GM21786 (cell line): Measurements from ENCODE around the gene CREB5.
"Not testable (repeated sequence)": the region's sequence is repeated elsewhere in the genome, so short reads cannot be mapped to it uniquely, and the experiment has no call there.

Experiments
- ATAC-seq: cut with Tn5 transposase; IDR thresholded peaks from one replicate; pipeline ENCODE4 v1.9.1; 2021; ENCODE audit not compliant: unreplicated experiment

The CREB5 gene, protein sequence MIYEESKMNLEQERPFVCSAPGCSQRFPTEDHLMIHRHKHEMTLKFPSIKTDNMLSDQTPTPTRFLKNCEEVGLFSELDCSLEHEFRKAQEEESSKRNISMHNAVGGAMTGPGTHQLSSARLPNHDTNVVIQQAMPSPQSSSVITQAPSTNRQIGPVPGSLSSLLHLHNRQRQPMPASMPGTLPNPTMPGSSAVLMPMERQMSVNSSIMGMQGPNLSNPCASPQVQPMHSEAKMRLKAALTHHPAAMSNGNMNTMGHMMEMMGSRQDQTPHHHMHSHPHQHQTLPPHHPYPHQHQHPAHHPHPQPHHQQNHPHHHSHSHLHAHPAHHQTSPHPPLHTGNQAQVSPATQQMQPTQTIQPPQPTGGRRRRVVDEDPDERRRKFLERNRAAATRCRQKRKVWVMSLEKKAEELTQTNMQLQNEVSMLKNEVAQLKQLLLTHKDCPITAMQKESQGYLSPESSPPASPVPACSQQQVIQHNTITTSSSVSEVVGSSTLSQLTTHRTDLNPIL

DNA sequence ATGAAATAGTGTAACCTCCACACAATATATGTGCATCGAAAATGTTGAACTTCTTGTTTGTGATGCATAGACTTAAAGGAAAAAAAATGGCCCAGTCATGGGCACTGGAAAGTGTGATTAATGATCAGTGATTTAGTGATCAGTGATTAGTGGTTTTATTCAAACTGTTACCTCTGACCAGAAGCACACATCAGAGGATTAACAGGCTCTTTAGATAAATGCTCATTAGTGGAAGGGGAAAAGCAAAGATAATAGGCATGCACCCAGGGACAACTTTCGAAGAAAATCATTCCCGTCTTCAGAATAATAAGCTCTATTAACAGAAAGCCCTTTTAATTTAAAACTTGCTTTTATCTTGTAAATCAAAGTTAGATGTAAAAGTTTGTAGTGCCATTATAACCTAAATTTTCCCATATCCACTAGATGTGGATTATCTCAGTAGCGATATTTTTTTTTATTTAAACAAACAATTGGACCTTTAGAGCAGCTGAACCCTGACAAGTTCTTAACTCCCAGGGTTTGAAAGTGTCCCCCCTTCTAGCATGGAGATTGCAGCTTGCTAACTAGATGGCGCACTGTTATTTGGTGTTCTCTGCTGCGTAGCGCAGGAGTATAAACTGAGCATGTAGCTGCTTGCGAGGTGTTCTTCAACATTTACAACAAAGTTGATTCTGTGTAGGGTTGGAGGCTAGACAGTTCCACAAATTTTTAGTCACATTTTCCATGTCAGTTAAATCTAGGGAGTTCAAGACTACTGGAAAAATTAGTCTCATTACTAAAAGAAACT, at the start of gene CREB5:
CREB5 (plus strand) TSS at position 643 of the 787 bp plus-strand sequence. CDS start 397 bp downstream, outside the sequence.
- no peak for ATAC-seq

DNA sequence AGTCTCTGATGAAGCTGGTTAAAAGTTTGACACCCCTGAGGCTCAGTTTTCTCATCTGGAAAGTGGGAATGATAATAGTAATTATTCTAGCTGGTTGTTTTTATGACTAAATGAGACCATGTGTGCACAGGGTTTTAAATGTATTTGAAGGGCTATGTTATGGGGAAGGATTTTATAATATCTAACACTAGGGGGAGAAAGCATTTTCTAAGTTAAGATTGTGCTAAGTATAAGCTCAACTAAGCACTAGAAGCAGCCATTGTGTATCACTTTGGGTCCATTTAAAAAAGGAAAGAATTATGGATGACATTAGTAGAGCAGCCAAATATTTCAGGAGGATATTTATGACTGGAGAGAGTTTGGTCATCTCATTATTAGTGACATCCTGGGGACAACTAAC, 49.5 kb upstream of the CREB5 start:
- ATAC-seq: no peak

DNA sequence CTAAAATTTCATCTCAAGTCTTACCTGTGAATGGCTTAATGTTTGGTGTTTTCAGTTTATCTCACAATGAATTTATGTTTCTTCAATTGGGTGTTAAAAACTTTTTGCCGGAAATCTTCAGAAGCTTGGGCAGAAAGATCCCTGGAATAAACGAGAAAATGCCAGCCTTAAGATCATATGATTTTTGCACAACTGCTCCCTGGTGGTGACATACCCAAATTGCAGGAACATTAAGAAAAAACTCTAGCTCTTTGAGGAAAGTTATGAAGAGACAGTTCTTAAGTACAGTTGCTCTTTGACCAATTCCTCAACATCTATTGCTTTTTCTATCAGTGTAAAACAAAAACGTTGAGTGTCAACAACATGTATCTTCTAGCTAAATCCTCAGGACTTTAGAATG, 48.2 kb upstream of the CREB5 start:
- ATAC-seq: no peak

DNA sequence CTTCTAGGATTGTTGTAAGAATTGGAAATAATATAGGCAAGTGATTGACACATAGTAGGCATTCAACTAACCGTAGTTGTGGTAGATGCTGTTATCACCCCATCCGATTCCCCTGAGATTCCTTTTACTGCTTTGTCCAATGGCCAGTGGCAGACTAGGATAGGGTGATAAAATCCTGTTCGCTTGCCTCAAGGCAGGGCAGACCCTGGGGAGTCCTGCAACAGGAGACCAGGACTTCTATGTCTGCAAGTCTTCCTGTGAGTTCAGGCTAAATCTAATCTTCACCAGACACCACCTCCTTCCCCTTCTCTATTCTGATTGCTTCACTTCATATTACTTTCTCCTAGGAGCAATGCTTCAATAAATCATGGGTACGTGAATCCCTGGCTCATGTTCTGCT, 42.8 kb upstream of the CREB5 start:
- ATAC-seq: no peak

DNA sequence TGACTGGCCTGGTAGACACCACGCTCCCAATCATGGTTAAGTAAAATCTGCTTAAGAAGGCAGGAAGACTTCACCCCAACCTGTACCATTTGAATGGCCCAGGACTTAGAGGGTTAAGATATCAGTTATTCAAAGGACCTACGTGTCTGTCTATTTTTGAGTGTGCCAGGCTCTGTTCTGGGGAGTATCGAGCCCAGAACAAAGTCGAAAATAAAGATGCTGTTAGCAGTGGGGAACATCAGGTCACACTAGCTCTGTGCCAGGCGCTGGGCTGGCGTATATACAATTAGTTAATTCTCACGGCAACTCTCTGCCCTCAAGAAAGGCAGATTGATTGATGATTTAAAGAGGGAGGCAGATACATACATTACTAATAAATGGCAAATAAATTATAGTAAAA, 40.5 kb upstream of the CREB5 start:
- ATAC-seq: no peak

DNA sequence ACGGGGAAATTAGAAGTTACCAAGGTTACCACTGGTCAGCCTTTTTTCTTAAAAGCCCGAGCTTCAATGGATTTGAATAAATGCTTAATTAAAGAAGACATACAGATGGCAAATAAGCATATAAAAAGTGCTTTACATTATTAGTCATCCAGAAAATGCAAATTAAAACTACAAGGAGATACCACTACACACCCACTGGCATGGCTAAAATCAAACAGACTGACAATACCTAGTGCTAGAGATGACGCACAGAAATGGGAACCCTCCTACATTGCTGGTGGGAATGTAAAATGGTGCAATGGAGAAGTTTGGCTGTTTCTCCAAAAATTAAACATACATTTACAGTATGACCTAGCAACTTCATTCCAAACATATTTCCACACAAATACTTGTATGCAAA, 38.3 kb upstream of the CREB5 start:
- no peak for ATAC-seq

DNA sequence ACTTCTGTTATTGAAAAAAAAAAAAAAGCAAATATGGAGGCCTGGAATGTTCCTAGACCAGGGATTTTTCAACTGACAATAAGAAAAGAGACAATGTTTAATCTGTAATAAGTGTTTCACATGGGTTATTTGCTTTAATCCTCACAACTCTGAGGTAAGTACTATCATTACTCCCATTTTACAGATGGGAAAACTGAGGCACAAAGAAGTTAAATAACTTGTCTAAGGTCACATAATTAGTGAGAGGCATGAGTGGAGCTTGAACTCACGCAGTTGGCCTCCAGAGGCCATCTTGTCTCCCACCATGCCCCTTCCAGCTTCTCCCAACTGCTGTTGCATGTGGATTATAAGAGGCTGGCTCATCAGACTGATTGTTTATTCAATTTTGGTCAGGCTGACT, 36.6 kb upstream of the CREB5 start:
- ATAC-seq: no peak

DNA sequence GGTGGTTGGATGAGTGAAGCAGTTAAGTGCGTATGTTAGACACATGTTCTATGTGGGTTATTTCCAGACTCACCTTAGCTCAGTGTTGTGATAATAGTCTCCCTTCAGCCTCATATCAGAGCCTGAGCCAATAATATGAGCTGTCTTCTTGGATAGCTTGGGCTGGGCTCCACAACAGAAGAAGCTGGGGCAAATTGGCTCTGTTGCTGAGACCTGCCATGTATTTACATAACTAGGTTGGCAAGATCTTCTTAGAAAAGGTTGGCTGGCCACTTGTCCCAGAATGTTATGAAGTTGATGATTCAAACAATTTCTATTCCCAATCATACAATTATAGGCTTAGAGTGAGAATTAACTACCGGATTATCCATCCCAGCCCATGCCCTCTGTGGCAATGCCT, 35.7 kb upstream of the CREB5 start:
- no peak for ATAC-seq

DNA sequence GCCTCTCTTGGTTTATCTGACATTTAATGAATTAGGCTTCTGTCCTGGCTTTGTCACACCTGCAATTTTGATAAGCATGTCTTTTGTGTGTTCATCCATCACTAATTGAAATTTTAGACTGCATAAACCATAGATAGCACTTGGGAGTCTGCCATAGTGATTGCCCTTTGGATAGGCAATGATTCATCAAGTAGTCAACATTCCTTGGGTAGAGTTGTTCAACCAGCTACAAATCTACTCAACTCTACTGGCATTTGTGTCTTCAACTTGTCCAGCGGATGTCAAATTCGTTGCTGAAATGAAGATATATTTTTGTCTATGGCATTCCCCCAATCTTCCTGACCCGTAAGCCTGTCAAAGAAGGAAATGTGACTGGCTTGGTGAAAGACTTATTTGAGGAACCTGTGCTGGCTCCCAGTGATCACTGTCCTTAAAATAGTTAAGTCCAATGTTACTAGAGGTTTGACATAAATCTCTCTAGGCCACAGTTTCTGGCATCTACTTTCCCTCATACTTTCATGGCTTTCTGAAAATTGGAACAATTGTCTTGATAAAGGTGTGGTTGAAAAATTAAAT, 33.7 kb upstream of the CREB5 start:
- ATAC-seq: no peak

DNA sequence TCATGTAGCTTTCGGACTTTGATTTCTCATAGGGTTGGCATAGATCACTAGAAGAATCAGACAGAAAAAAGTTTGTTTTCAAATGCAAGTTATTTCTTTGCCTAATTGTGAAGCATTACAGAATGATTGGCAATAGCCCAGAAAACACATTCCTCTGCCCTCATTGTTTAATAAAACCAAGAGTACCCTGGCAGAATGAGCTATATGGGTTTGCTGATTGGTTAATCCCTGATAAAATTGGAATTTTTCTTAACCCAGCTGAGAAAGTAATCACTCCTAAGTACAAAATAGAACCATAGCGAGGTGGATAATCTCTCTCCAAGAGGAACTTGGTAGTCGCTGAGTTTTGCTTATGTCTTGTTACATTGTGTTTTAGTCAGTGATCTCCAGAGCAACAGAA, 30.9 kb upstream of the CREB5 start:
- ATAC-seq: no peak

DNA sequence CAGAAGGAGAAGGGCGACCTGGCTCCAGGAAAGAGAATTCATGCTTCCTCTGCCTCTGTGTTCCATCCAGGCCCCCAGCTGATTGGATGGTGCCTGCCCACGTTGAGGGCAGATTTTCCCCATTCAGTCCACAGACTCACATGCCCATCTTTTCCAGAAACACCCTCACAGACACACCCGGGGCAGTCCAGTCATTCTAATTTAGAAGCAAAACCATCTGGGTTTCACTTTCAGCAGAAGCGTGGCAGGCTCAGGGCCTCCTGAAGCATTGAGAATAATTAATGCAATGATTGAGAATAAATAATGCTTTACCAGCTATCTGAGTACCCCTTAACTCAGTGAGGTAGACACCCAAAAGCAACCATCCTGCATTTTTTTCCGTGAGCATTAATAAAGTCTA, 30.2 kb upstream of the CREB5 start:
- ATAC-seq: no peak

DNA sequence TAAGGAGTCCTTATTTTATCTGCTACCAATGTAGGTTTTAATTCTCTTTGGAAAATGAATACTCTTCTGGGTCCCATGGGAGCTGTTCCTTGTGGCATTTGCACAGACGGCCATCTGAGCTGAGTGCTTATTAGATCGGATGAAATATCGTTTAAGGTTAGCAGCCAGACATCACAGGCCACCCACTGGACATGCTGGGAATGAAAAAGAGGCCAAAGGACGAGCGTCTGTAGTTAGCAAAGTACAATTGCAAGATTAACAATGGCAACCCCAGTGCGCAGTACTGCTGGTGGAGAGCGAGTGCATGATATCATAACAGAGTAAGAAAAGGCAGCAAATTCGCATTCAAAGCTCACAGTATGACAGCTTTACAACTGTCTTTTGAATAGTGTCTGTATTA, 28.3 kb upstream of the CREB5 start:
- no peak for ATAC-seq

DNA sequence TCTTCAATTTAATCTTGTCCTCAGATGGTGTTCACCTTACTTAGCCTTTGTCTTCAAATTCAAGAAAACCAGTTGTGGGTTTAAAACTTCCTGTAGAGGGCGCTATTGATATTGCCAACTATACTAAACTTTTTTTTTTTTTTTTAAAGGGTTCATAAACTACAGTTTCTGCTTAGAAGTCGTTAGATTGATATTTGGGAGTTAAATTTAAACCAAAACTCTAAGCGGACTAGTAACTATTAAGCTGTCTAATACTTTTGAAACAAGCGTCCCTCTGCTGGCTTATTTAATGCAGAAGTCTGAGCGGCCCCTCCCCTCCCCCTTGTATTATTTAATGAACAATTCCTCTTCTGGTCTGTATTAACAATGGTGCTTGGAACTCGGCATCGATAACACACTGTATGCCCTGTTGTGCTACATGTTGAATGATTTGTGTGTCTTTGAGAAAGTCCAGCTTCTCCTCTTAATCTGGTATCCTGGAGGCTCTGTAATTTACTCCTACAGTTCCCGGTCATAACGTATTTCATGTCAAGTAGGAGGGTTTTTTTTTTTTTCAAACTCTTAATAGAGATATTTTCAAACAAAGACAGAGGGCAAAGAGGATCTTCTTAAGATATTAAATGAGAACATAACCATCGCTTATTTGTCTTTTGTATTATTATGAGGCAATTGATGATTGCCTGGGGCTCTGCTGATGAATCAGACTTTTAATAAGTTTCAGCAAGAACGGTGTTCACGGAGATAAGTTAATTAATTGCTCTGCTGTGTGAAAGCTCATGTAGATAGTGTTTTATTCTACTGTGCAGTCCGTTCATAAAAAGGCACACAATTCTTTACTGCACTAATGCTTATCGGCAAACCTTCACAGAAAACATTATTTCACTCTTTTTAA, 22.6 kb upstream of the CREB5 start:
- no peak for ATAC-seq

DNA sequence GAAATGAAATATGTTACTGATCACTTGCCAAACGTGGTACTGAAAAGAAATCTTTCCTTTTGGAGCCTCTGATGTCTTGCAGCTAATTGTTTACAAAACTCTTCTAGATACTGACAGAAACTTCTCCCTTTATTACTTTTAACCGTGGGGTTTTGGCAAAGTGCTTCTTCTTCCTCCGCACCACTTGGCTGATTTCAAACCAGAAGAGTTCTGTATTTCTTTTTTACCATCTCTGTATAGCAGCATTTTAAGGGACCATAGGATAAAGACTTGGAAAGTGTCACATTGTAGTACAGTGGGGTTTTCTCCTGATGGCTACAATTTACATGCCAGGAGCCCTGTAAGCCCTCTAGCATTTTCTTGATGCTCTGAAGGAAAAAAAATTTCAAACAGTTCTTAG, 21.9 kb upstream of the CREB5 start:
- no peak for ATAC-seq

DNA sequence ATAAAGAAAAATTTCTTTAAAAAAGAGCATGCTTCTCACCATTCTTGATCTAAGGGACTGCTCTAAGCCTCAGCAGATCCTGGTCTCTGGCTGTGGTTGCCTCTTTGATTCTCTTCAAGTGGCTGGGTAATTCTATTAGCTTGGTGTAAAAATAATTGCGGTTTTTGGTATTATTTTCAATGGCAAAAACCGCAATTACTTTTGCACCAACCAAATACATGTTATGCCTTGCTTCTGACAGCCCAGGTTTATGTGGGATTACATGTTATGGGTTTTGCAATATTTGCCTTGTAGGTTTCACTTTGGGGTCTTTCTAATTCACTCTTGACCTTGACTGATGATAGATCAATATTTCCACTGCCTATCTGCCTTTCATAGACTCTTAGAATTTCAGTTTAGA, 20.0 kb upstream of the CREB5 start:
- no peak for ATAC-seq

DNA sequence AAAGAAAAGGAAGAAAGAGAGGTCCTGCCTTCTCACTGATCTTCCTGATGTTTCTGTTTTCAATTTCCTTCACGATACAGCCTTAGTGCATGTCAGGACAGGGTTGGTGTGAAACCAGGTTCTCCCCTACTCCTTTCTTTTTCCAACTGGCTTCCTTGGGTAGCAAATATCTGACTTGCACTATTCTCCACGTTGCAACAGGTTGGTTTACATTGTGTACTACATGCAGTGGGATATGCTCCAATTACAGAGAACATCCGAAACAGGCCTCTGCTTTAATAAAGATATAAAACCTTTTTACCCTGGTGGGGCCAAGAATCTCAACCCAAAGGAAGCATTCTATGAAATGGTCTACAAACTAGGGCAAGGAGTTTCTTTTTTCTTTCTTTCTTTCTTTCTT, 16.9 kb upstream of the CREB5 start:
- no peak for ATAC-seq

DNA sequence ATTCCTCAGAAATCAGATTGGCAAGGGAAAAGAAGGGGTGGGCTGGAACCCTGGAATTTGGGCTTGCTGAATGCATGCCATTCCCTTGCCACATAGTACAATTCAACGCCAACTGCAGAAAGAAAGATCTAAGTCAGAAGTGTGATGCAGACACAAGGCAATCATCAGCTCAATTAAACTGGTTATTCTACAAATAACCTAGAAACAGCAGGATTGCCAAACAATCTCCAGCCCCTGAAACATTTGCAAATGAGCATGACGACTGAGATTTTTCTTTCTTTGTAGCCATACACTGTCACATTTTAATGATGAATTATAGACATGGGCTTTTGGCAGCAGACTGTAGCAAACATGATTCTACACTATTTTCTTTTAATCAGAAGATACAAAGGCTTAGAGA, 16.5 kb upstream of the CREB5 start:
- no peak for ATAC-seq

DNA sequence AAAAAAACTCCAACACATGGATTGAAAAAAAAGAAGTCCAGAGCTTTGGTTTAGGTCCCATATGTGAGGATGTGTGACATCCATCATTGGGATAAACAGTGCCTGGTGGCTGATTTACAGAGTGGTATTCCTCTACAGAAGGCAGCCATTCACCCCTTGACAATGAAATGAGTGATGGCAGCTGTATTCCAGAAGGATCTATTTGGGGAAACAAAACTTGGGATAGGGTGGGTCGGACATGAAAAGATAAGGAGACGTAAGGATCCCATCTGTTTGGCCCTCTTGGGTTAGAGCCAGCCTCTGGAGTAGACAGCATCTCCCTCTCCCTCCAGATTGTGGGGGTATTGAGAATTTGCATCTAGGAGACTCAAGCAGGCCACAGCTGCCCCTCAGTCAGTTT, 15.2 kb upstream of the CREB5 start:
- ATAC-seq: no peak

DNA sequence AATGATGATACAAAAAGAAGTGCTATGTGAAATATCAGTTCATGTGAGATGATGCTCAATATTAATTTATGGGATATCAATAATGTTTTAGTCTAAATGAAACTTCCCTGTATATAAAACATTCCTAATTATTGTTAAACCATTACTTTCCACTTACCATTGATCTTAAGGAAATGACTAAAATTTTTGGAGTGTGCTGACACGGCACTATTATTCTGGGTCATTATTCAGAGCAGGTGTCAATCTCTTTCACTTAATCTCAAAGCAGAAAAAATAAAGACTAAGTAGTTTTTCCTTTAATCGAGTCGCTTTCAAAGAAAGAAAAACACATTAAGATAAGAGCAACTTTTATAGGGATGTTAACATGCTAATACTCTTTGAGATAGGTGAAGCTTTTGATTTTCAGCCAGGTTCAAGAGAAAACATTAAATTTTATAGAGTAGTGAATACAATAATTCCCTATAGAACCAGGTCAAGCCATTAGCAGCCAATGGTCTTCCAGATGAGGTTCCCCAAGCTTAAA, 11.4 kb upstream of the CREB5 start:
- no peak for ATAC-seq

DNA sequence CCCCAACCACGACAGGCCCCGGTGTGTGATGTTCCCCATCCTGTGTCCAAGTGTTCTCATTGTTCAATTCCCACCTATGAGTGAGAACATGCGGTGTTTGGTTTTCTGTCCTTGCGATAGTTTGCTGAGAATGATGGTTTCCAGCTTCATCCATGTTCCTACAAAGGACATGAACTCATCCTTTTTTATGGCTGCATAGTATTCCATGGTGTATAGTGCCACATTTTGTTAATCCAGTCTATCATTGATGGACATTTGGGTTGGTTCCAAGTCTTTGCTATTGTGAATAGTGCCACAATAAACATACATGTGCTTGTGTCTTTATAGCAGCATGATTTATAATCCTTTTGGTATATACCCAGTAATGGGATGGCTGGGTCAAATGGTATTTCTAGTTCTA, 10.8 kb upstream of the CREB5 start:
- ATAC-seq: not testable (repeated sequence)

DNA sequence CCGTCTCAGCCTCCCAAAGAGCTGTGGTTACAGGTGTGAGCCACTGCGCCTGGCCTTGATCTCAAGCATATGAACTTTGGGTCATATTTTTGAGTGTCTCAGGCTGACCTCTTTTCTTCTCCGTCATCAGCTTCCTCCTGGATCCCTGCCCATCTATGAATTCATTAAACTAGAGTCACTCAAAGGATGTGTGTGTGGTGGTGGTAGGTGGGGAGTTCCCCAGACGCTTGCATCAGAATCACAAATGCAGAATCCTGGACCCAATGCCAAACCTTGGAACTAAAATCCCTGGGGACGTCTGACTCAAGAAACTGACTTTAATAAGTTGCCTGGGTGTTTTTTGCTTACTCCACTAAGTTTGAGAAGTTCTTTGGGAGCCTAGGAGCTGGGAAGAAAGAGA, 6.7 kb upstream of the CREB5 start:
- no peak for ATAC-seq
